MG63 (cell line): ENCODE data around the gene FSIP1. TPM values are rescaled to one million over a fixed set of nuclear protein-coding genes. Genes with fewer than 3 reads are reported as not detected.

ENCODE experiments used
- DNase-seq: peaks from one replicate; pipeline ENCODE4 v3.0.0-alpha.2; 2020
- H3K27me3 ChIP-seq: fragments of 250-450 bp; sonication (Bioruptor Pico); 2 replicates; pipeline ENCODE4 v1.5.1; 2020; ENCODE audit warnings: mild to moderate bottlenecking, moderate library complexity
- H3K36me3 ChIP-seq: fragments of 250-450 bp; sonication (Bioruptor Pico); 2 replicates; pipeline ENCODE4 v1.5.1; 2020; ENCODE audit warnings: mild to moderate bottlenecking, moderate library complexity
- H3K4me3 ChIP-seq: fragments of 250-450 bp; sonication (Bioruptor Pico); 2 replicates; pipeline ENCODE4 v1.5.1; 2020; ENCODE audit warnings: mild to moderate bottlenecking, moderate library complexity
- H3K9me3 ChIP-seq: fragments of 250-450 bp; sonication (Bioruptor Pico); 2 replicates; pipeline ENCODE4 v1.5.1; 2020; ENCODE audit warnings: mild to moderate bottlenecking, moderate library complexity
- total RNA-seq: library from RNA; depleted of rRNA; stranded (reverse); fragments of >200 nt; shearing (Covaris generic); gene quantifications from 2 replicates; pipeline ENCODE4 v1.2.3, GENCODE V29; 2014; ENCODE audit warnings: low replicate concordance

Gene FSIP1
- total RNA-seq, 1 experiment from 2014 or later, result 3.3 TPM

DNA sequence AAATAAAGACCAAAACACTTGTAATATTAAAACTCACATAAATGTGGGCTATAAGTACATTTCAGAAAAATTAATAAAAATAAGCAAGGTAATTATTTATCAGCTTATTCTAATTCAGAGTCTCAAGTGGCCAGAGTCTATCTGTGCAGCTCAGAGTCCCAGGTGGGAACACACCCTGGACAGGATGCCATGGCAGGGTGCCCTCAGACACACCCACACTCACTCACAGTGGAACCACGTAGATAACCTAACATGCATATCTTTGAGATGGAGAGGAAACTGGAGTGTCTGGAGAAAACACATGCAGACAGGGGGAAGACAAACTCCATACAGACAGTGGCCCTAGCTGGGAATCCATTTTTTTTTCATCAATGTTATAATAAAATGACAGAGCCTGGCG, 37.2 kb downstream of the FSIP1 start:
- no peak overlapping the region for H3K4me3 ChIP-seq
- H3K36me3 ChIP-seq, result no peaks in the 10 kb centered on the region
- no peaks in the 10 kb centered on the region for H3K9me3 ChIP-seq
- DNase-seq, result no peak
- no peaks in the 10 kb centered on the region for H3K27me3 ChIP-seq

DNA sequence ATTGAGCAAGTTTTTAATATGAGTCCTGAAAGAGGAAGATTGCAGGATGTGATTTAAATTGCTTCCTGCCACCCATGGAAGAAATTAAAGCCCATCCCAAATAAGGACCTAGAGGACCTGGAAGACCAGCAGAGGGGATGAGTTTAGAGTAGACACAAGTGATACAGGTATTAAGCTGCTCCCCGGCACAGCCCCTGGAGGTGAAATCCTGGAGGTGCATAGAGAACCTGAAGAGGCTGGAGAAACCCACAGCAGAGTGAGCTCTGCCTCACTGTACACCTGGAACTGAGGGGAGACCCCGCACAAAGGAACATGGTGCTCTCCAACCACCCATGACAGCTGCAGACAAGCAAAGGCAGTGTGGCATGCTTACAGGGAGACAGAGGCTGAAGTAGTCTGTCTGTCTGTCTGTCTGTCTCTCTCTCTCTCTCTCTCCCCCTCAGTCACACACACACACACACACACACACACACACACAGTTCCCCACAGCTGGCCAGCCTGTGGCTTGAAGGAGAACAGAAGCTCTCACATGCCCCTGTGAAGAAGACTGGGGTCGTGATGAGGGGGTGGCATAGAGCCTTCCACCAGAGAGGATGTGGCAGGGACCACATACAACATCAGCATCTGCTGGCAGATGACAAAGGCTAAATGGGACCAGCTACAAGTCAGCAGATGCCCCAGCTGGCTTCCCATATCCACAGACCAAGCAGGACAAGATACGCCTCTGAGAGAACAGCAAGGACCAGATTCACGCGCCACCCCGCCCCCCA, 38.1 kb downstream of the FSIP1 start:
- no peaks in the 10 kb centered on the region for H3K9me3 ChIP-seq
- H3K27me3 ChIP-seq, result no peaks in the 10 kb centered on the region
- no peaks in the 10 kb centered on the region for H3K36me3 ChIP-seq
- H3K4me3 ChIP-seq, result no peak overlapping the region
- DNase-seq, result no peak

DNA sequence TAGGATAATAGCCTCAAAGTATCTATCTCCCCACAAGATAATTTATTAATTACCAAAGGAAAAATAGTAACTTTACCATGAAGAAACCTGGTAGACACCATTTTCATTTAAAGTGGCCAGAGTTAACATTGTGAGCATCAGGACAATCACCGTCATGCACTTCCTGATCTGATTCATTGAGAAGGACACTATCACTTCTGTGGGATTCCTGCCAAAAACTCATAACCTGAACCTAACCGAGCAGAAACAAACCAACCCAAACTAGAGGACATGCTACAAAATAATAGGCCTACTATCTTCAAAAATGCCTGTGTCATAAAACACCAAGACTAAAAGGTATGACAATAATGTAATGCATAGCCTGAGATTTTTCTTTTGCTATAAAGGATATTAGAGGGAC, 39.0 kb downstream of the FSIP1 start:
- no peaks in the 10 kb centered on the region for H3K27me3 ChIP-seq
- H3K9me3 ChIP-seq, result no peaks in the 10 kb centered on the region
- no peak for DNase-seq
- no peak overlapping the region for H3K4me3 ChIP-seq
- no peaks in the 10 kb centered on the region for H3K36me3 ChIP-seq

DNA sequence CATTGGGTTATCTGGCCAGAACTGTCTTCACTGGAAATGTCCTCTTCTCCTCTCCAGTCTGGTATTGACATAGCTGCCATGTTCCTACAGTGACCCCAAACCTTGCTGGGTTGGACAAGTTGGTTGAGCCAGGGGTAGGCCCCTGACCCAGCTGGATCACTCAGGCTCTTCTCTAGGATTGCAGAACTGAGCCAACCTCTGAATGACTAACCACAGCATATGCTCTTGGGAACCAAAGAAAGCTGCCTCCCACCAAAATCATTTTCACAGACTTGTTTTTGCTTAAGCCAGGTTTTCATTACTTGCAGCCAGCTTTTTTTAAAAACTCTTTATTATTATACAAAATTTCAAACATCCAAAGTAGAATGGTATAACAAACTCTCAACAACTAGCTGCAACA, 41.4 kb downstream of the FSIP1 start:
- no peaks in the 10 kb centered on the region for H3K9me3 ChIP-seq
- H3K36me3 ChIP-seq, result no peaks in the 10 kb centered on the region
- no peaks in the 10 kb centered on the region for H3K27me3 ChIP-seq
- DNase-seq, result no peak
- no peak overlapping the region for H3K4me3 ChIP-seq

DNA sequence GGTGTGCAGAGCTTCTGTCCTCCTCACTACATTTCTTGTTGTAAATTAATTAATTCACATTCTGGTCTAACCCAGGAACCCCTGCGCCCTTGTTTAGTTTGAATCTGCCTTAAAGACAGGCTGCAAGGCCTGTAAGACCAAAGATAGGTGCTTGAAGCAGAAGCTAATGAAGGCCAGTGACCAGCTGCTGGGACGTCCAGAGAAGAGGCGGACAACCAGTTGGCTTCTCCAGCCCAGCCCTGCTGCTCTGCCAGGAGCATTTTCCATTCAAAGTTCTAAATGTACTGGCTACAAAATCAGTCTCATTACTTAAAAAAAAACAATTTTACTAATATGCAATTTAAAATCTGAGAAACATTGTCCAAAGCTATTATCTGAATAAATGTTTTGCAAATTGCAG, 43.6 kb downstream of the FSIP1 start:
- Histone ChIP-seq H3K9me3 (no peaks in the 10 kb centered on the region), H3K4me3 (no peak overlapping the region), H3K27me3 (no peaks in the 10 kb centered on the region), H3K36me3 (no peaks in the 10 kb centered on the region)
- no peak for DNase-seq

DNA sequence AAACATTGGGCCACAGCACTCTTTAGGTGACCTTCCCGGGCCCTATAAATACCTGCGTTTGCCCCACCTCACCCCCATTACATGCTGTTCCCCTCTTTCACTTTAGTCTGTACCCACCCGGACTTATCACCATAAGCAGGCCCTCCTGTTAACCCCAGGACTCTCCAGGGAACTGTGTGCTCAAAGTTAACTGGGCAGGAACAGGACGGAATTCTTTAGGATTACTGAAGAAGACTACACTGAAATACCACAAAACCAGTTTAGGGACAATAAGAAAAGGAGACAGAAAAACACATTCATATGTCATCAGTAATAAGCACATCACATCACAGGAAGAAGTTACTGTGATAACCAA, 45.5 kb downstream of the FSIP1 start:
- DNase-seq, result no peak
- Histone ChIP-seq H3K4me3 (no peak overlapping the region), H3K36me3 (no peaks in the 10 kb centered on the region), H3K27me3 (no peaks in the 10 kb centered on the region), H3K9me3 (no peaks in the 10 kb centered on the region)

DNA sequence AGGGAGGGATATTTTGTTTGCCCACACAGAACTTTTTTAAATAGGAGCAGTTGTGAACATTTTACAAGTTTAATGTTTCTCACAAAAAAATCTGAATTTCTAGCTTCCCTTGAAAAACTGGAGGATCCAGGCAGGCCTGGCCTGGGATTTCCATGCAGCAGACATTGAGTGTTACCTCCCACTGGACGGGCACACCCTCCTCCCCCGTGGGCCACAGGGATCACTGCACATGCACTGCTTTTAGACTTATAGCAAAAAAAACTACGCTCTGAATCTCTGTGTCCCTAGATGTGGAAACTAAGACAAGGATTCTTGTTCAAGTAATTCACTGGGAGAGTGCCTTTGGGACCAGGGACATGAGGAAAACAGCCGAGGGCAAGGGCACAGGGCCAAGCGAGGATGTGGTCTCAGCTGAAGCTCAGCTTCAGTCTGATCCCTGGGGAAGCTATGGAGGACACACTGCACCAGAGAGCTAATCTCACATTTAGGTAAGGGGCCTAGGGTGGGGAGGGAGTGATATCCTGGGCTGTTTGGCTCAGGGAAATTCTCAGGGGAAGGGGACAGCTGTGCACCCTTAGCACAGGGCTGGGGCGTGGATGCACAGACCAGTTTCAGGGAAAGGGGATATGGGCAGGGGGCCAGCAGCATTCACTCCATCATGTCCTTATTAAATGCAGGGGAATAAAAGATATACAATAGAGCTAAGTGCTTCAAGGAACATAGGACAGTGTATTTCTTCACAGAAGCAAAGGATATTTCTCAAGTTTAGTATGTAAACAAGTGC, 46.0 kb downstream of the FSIP1 start:
- no peak for DNase-seq

DNA sequence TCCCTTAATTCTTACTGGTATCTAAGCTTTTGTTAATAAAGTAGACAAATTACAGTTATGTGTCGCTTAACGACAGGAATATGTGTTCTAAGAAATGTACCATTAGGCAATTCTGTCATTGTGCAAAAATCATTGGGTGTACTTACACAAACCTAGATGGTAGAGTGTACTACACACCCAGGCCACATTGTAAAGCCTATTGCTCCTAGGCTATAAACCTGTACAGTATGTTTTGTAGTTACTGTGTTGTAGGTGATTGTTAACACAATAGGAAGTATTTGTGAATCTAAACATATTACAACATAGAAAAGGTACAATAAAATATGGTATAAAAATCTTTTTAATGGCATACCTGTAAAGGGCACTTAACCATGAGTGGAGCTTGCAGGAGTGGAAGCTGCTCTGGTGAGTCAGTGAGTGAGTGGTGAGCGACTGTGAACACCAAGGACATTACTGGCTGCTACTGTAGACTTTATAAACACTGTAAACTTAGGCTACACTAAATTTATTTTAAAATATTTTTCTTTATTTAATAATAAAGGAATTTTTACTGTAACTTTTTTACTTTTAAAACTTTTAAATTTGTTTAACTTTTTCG, 47.4 kb downstream of the FSIP1 start:
- H3K27me3 ChIP-seq, result no peaks in the 10 kb centered on the region
- no peak overlapping the region for H3K4me3 ChIP-seq
- DNase-seq, result peak; percentile 1
- H3K36me3 ChIP-seq, result no peaks in the 10 kb centered on the region
- no peaks in the 10 kb centered on the region for H3K9me3 ChIP-seq

More for the DNA sequence above, 46.0 kb downstream of the FSIP1 start:
- Histone ChIP-seq H3K36me3 (no peaks in the 10 kb centered on the region), H3K9me3 (no peaks in the 10 kb centered on the region), H3K4me3 (no peak overlapping the region), H3K27me3 (no peaks in the 10 kb centered on the region)

DNA sequence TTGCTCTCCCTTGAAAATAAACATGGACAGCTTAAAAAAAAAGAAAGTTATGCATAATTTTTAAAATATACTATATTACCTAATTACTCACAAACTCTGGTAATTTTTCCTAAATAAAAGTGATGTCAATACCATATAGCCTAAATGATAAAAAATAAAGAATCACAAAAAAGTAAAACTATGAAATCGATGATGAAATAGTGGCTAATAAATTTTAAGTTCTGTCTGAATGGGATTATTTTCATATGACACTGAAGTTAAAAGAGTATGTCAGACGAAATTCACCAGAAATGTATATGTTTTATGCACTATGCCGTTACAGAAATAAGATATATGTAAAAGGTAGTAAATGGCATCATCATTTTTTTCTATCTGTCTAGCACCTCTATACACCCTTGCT, 51.4 kb downstream of the FSIP1 start:
- Histone ChIP-seq H3K4me3 (no peak overlapping the region), H3K36me3 (no peaks in the 10 kb centered on the region), H3K9me3 (no peaks in the 10 kb centered on the region), H3K27me3 (no peaks in the 10 kb centered on the region)
- no peak for DNase-seq

DNA sequence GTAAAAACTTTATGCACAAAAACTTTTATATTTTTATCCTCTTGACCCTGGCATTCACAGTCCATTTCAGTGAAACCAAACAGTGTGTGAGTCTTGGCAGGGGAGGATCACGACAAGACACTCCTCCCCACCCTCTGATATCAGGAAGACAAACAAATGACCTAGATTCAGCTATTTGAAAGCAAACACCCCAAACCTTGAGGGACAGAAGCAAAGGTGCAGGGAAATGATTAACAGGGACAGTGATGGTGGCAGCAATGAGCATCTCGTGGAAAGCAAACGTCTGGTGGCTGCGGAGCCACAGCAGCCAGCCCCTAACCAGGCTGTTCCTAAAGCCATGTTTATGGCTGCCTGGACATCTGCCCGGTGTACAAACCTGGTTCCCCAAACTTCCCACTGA, 52.1 kb downstream of the FSIP1 start:
- DNase-seq, result no peak
- H3K36me3 ChIP-seq, result no peaks in the 10 kb centered on the region
- H3K9me3 ChIP-seq, result no peaks in the 10 kb centered on the region
- H3K27me3 ChIP-seq, result no peaks in the 10 kb centered on the region
- no peak overlapping the region for H3K4me3 ChIP-seq

DNA sequence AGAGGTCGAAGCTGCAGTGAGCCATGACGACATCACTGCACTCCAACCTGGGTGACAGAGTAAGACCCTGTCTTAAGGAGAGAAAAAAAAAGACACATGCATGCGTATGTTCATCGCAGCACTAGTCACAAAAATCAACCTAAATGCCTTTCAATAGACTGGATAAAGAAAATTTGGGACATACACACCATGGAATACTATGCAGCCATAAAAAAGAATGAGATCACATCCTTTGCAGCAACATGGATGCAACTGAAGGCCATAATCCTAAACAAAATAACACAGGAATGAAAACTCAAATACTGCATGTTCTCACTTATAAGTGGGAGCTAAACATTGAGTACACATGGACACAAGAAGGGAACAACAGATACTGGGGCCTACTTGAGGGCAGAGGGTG, 53.1 kb downstream of the FSIP1 start:
- H3K36me3 ChIP-seq, result no peaks in the 10 kb centered on the region
- H3K9me3 ChIP-seq, result no peaks in the 10 kb centered on the region
- no peak for DNase-seq
- H3K4me3 ChIP-seq, result no peak overlapping the region
- no peaks in the 10 kb centered on the region for H3K27me3 ChIP-seq

DNA sequence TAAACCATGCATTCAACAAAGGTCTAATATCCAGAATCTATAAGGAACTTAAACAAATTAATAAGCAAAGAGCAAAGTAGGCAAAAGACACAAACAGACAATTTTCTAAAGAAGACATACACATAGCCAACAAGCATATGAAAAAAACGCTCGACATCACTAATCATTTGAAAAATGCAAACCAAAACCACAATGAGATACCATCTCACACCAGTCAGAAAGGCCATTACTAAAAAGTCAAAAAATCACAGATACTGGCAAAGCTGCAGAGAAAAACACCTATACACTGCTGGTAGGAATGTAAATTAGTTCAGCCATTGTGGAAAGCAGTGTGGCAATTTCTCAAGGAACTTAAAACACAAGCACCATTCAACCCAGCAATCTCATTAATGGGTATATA, 53.8 kb downstream of the FSIP1 start:
- DNase-seq, result no peak
- H3K36me3 ChIP-seq, result no peaks in the 10 kb centered on the region

DNA sequence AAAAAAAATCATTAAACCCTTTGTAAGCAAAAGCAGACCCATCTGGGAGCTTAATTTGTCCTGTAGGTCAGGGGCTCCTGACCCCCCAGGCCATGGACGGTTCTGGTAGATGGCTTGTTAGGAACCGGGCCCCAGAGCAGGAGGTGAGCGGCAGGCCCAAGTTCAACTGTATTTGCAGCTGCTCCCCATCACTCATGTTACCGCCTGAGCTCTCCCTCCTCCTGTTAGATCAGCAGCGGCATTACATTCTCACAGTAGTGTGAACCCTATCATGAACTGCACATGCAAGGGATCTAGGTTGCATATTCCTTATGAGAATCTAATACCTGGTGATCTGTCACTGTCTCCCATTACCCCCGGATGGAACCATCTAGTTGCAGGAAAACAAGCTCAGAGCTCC, 60.7 kb downstream of the FSIP1 start:
- Histone ChIP-seq H3K36me3 (no peaks in the 10 kb centered on the region), H3K4me3 (no peak overlapping the region), H3K27me3 (no peaks in the 10 kb centered on the region), H3K9me3 (no peaks in the 10 kb centered on the region)
- DNase-seq, result no peak

More for the DNA sequence above, 53.8 kb downstream of the FSIP1 start:
- H3K27me3 ChIP-seq, result no peaks in the 10 kb centered on the region
- no peak overlapping the region for H3K4me3 ChIP-seq
- no peaks in the 10 kb centered on the region for H3K9me3 ChIP-seq

DNA sequence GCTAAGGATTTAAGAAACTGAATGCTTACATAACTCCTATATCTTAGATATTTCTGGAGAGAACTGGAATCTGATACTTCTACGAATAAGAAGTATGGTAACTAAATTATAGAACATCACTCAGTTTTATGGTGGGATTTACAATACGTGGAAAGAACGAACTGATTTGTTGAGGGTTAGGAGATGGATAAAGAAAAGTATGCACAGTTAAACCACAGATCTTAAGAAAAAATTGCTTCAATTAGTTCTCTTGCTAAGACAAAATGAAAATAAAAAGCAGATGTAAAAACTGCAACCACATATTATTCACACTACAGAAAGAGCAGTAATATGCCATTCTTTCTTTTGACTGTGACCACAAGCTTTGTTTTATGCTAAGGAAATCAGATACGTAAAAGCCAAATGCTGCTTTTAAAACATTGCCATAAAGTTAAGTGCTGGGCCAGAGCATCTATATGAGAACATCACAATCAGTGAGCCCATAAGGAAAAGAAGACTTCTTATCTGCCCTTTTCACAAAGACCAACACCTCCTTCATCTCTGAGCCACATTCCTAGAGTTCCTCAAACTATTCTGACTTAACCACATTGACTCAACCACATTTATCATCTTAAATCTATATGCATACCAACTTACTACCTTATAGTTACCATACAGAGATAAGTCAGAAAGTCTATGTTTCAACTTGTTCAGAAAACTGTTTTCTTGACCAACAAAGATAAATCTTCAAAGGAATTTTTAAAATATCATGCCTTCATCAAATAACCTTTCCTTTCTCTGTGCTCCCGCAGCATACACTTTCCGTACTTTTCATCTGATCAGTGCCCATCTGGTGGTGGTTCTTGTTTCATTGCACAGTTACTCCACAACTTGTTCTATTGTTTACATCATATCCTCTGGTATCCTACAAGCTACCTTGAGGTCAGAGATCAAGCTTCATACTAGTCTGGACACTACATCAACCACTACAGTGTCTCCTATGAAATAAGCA, 61.7 kb downstream of the FSIP1 start:
- Histone ChIP-seq H3K4me3 (no peak overlapping the region), H3K36me3 (no peaks in the 10 kb centered on the region), H3K9me3 (no peaks in the 10 kb centered on the region), H3K27me3 (no peaks in the 10 kb centered on the region)
- DNase-seq, result no peak

DNA sequence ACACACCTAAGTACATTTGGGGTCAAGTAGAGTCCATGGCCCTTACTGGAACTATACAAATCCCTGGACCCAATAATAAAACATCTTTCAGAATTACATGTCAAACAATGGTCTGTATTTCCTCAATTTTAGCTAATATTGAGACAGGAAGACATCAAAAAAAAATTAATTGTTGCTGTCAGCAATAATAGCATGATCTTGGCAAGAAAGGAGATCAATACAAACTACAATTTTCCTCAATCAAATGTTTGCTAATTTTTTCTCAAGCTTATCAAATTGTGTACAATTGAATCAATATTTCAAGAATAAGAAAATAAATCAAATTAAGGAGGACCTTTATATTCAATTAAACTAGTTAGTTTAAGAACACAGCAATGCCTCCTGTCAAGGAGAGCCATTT, 62.6 kb downstream of the FSIP1 start:
- H3K36me3 ChIP-seq, result no peaks in the 10 kb centered on the region
- no peaks in the 10 kb centered on the region for H3K27me3 ChIP-seq
- no peaks in the 10 kb centered on the region for H3K9me3 ChIP-seq
- DNase-seq, result no peak
- no peak overlapping the region for H3K4me3 ChIP-seq

DNA sequence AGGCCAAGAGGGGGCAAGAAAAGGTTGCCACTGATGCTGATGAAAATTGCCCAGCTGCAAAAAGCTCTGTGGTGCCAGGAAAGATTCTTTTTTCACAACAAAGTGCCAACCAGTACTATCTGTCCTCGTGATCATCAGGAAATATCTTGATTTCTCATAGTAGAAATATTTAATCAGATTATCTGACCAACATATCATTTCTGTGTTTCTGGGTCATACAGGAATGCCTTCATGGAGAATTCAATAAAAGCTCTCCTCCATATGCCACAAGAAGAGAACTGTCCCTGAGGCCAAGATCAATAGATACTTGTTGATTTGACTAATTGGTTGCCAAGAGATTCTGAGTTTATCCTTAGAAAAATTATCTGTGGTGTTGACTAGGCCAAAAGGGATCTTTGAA, 63.5 kb downstream of the FSIP1 start:
- no peak overlapping the region for H3K4me3 ChIP-seq
- H3K36me3 ChIP-seq, result no peaks in the 10 kb centered on the region
- H3K27me3 ChIP-seq, result no peaks in the 10 kb centered on the region
- no peaks in the 10 kb centered on the region for H3K9me3 ChIP-seq
- DNase-seq, result no peak

DNA sequence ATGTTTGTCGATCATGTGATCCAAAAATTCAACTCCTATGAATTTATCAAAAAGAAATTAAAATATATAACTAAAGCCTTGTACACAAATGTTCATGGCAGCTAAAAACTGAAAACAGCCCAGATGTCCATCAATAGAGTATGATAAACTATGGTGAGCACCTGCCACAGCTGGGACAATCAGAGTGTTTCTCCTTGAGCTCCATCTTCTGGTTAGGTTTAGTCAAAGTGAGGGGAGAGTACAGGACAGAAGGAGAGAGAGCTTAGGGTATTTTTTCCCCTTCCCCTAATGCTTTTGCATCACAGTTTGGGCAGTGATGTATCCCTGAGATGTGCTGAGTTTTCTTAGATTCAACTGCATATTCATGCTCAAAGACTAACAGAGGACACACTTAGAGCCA, 65.5 kb downstream of the FSIP1 start:
- Histone ChIP-seq H3K27me3 (no peaks in the 10 kb centered on the region), H3K4me3 (no peak overlapping the region), H3K9me3 (no peaks in the 10 kb centered on the region), H3K36me3 (no peaks in the 10 kb centered on the region)
- no peak for DNase-seq
